H9 (cell line): Measurements from ENCODE around the gene SLC29A2. TPM values are rescaled to one million over a fixed set of nuclear protein-coding genes. Genes with fewer than 3 reads are reported as not detected.

ENCODE experiments used
- DNase-seq: peaks from one replicate; pipeline ENCODE4 v3.0.0-alpha.2; 2017
- H2AFZ ChIP-seq: one replicate; pipeline ENCODE4 v1.6.1; 2013; ENCODE audit warnings: mild to moderate bottlenecking, low read length, control low read depth, moderate library complexity
- H2AK5ac ChIP-seq: 2 replicates; pipeline ENCODE4 v1.6.1; 2013; ENCODE audit warnings: low read length, control low read depth, mixed read lengths; ENCODE audit not compliant: insufficient read length
- H2BK120ac ChIP-seq: one replicate; pipeline ENCODE4 v1.6.1; 2013; ENCODE audit warnings: low read depth, mild to moderate bottlenecking, low read length, control low read depth, inconsistent platforms; ENCODE audit not compliant: poor library complexity, severe bottlenecking
- H2BK12ac ChIP-seq: 2 replicates; pipeline ENCODE4 v1.6.1; 2013; ENCODE audit warnings: low read length, control low read depth, mixed read lengths, low read depth; ENCODE audit not compliant: insufficient read length
- H2BK15ac ChIP-seq: 2 replicates; pipeline ENCODE4 v1.6.1; 2013; ENCODE audit warnings: low read depth, low read length, control low read depth
- H2BK20ac ChIP-seq: one replicate; pipeline ENCODE4 v1.6.1; 2013; ENCODE audit warnings: low read depth, mild to moderate bottlenecking, low read length, control low read depth, inconsistent platforms; ENCODE audit not compliant: poor library complexity, severe bottlenecking
- H2BK5ac ChIP-seq: 2 replicates; pipeline ENCODE4 v1.6.1; 2013; ENCODE audit warnings: low read length, control low read depth, mixed read lengths; ENCODE audit not compliant: insufficient read length
- H3K14ac ChIP-seq: 2 replicates; pipeline ENCODE4 v1.6.1; 2013; ENCODE audit warnings: low read length, control low read depth; ENCODE audit not compliant: insufficient read depth
- H3K18ac ChIP-seq: 2 replicates; pipeline ENCODE4 v1.6.1; 2013; ENCODE audit warnings: low read depth, mild to moderate bottlenecking, mixed read lengths, low read length, control low read depth; ENCODE audit not compliant: insufficient read length
- H3K23ac ChIP-seq: 2 replicates; pipeline ENCODE4 v1.6.1; 2013; ENCODE audit warnings: low read length, control low read depth, mixed read lengths, low read depth; ENCODE audit not compliant: insufficient read length
- H3K23me2 ChIP-seq: 2 replicates; pipeline ENCODE4 v1.6.1; 2013; ENCODE audit warnings: low read depth, mild to moderate bottlenecking, mixed read lengths, low read length, control low read depth; ENCODE audit not compliant: insufficient read length, poor library complexity, severe bottlenecking
- H3K27ac ChIP-seq: 2 replicates; pipeline ENCODE4 v1.5.1; 2013; ENCODE audit warnings: low read length, control low read depth, mixed read lengths, low read depth; ENCODE audit not compliant: insufficient read length
- H3K27me3 ChIP-seq: 2 replicates; pipeline ENCODE4 v1.6.1; 2013; ENCODE audit warnings: low read length, control low read depth, inconsistent platforms; ENCODE audit not compliant: insufficient read depth
- H3K4ac ChIP-seq: 2 replicates; pipeline ENCODE4 v1.6.1; 2013; ENCODE audit warnings: low read depth, mild to moderate bottlenecking, control low read depth, inconsistent platforms, low read length, moderate library complexity
- H3K4me1 ChIP-seq: 2 replicates; pipeline ENCODE4 v1.6.1; 2013; ENCODE audit warnings: low read length, control low read depth, inconsistent platforms; ENCODE audit not compliant: insufficient read depth
- H3K4me2 ChIP-seq: 2 replicates; pipeline ENCODE4 v1.6.1; 2013; ENCODE audit warnings: low read length, control low read depth, mixed read lengths; ENCODE audit not compliant: insufficient read length, insufficient read depth
- H3K56ac ChIP-seq: 2 replicates; pipeline ENCODE4 v1.6.1; 2013; ENCODE audit warnings: low read depth, mild to moderate bottlenecking, mixed read lengths, low read length, control low read depth; ENCODE audit not compliant: insufficient read length
- H3K79me1 ChIP-seq: 2 replicates; pipeline ENCODE4 v1.6.1; 2013; ENCODE audit warnings: low read depth, mild to moderate bottlenecking, moderate library complexity, low read length, control low read depth, inconsistent platforms; ENCODE audit not compliant: insufficient read depth, poor library complexity, severe bottlenecking
- H3K79me2 ChIP-seq: 2 replicates; pipeline ENCODE4 v1.6.1; 2013; ENCODE audit warnings: low read length, control low read depth, inconsistent platforms; ENCODE audit not compliant: insufficient read depth
- H3K9ac ChIP-seq: 2 replicates; pipeline ENCODE4 v1.6.1; 2013; ENCODE audit warnings: low read length, control low read depth, mixed read lengths; ENCODE audit not compliant: insufficient read length; ENCODE audit errors: extremely low read depth
- H3K9me3 ChIP-seq: one replicate; pipeline ENCODE4 v1.6.1; 2013; ENCODE audit warnings: low read depth, low read length, inconsistent platforms; ENCODE audit not compliant: control insufficient read depth
- H3T11ph ChIP-seq: one replicate; pipeline ENCODE4 v1.6.1; 2013; ENCODE audit warnings: mild to moderate bottlenecking, low read length, control low read depth, inconsistent platforms
- H4K20me1 ChIP-seq: one replicate; pipeline ENCODE4 v1.6.1; 2013; ENCODE audit not compliant: control insufficient read depth, insufficient read length, insufficient read depth
- H4K5ac ChIP-seq: 2 replicates; pipeline ENCODE4 v1.6.1; 2013; ENCODE audit warnings: low read depth, mild to moderate bottlenecking, mixed read lengths, low read length, control low read depth; ENCODE audit not compliant: insufficient read length
- H4K8ac ChIP-seq: replicated peaks from 2 replicates; pipeline ENCODE4 v1.6.1; 2013; ENCODE audit warnings: low read length, control low read depth, mixed read lengths, low read depth; ENCODE audit not compliant: insufficient read length
- H4K91ac ChIP-seq: 2 replicates; pipeline ENCODE4 v1.6.1; 2013; ENCODE audit warnings: low read depth, mild to moderate bottlenecking, moderate library complexity, mixed read lengths, low read length, control low read depth; ENCODE audit not compliant: insufficient read length
- H3K27ac Mint-ChIP-seq, 3 experiments: 2 replicates in 2 of 3; 3 replicates in 1 of 3; pipeline ENCODE4 v1.8.0; 2020 to 2021; ENCODE audit warnings: mixed read lengths in 3 of 3, mild to moderate bottlenecking in 1 of 3, moderate library complexity in 1 of 3
- H3K27me3 Mint-ChIP-seq: 2 replicates; pipeline ENCODE4 v1.8.0; 2021; ENCODE audit warnings: low read depth, mild to moderate bottlenecking, moderate library complexity, mixed read lengths
- H3K36me3 Mint-ChIP-seq, 3 experiments: 2 replicates in 2 of 3; 3 replicates in 1 of 3; pipeline ENCODE4 v1.8.0; 2020 to 2021; ENCODE audit warnings: low read depth in 3 of 3, mixed read lengths in 3 of 3; ENCODE audit not compliant: insufficient read depth in 1 of 3
- H3K4me1 Mint-ChIP-seq, 2 experiments: 2 replicates each; pipeline ENCODE4 v1.8.0; 2020; ENCODE audit warnings: mixed read lengths in 2 of 2
- H3K4me3 Mint-ChIP-seq, 2 experiments: 2 replicates in 1 of 2; 3 replicates in 1 of 2; pipeline ENCODE4 v1.8.0; 2020 to 2021; ENCODE audit warnings: mild to moderate bottlenecking in 2 of 2, mixed read lengths in 2 of 2, moderate library complexity in 1 of 2
- H3K9me3 Mint-ChIP-seq, 2 experiments: 2 replicates in 1 of 2; 3 replicates in 1 of 2; pipeline ENCODE4 v1.8.0; 2020; ENCODE audit warnings: mild to moderate bottlenecking in 2 of 2, mixed read lengths in 2 of 2, moderate library complexity in 1 of 2
- WGBS: extraction: QIAGEN DNeasy Blood & Tissue Kit; methylation state at CpG from one replicate; pipeline ENCODE4 v1.1.7; 2013; ENCODE audit warnings: missing lambda C conversion rate, low lambda C conversion rate, mixed read lengths; ENCODE audit not compliant: insufficient read length; ENCODE audit errors: extremely low coverage; 5-methylcytosine and 5-hydroxymethylcytosine counted together
- total RNA-seq: library from RNA; stranded (reverse); gene quantifications from 2 replicates; pipeline ENCODE4 v1.2.1, GENCODE V29; 2021
- TF ChIP-seq, protein P1 (sequence below): fragments of 200-600 bp; sonication (generic); conservative IDR thresholded peaks from 3 replicates; pipeline ENCODE4 v1.8.0; 2021; ENCODE audit warnings: antibody characterized with exemption, mild to moderate bottlenecking

The SLC29A2 gene
- total RNA-seq, 1 experiment from 2014 or later, result 29.8 TPM

DNA sequence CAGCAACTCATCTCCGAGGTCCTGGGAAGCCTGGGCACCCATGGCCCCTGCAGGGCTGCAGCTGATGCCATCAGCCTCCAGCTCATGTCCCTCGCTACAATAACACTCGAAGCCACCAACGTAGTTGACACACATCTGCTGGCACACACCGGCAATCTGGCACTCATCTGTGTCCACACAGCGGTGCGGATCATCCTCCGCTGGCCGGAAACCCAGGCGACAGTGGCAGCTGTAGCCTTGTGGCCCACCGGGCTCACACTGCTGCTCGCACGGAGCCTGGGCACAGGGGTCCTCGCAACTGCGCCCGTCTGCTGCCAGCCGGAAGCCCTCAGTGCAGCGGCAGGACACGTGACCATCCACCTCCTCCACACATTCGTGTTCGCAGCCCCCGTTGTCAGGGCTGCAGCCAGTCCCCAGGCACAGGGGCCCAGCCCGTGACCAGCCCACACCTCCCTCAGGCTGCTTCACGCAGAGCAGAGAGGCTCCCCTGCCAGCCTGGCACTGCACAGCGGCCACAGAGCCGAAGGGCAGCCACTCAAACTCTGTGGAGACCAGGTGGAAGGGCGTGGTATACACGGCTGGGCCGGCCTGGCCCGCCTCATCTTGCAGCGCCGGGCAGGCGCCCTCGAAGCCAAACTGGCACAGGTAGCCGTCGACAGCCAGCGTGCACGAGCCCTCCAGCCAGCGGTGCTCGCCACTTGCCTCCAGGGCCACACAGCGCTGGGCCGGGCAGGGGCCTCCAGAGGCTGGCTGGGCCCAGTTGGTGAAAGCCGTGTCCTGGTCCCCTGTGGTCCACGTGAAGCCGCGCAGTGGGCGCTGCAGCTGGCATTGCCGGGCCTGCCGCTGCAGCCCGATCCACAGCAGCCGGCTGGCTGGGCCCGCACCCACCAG, 55.4 kb downstream of the SLC29A2 start:
- Histone ChIP-seq H3K4me1 (peaks cover 2% of the 10 kb centered on the region; the same call in 1 of the 2 replicates), H3K14ac (0 out of 2 replicates have a peak overlapping the region, but pooled peaks have one; percentile 4), H3K27ac (no peak overlapping the region), H2AK5ac (no peak overlapping the region), H3K23me2 (peaks cover 12% of the 10 kb centered on the region), H3T11ph (no peak overlapping the region), H4K91ac (peak overlapping the region; percentile 48), H3K4ac (no peak overlapping the region), H2BK12ac (no peak overlapping the region), H3K18ac (peak overlapping the region; percentile 17), H3K9ac (no peak overlapping the region), H2BK5ac (no peak overlapping the region), H3K27me3 (no peaks in the 10 kb centered on the region), H4K5ac (no peak overlapping the region), H3K79me2 (no peaks in the 10 kb centered on the region), H4K8ac (no peak overlapping the region), H3K56ac (no peak overlapping the region), H3K9me3 (no peaks in the 10 kb centered on the region), H2BK15ac (no peak overlapping the region), H3K4me2 (no peak overlapping the region), H3K23ac (no peak overlapping the region), H4K20me1 (no peaks in the 10 kb centered on the region), H2AFZ (no peak overlapping the region), H3K79me1 (no peaks in the 10 kb centered on the region), H2BK120ac (no peak overlapping the region), H2BK20ac (no peak overlapping the region)
- peaks cover 26 to 34% of the 10 kb centered on the region in 2 experiments for H3K4me1 Mint-ChIP-seq
- H3K9me3 Mint-ChIP-seq, result peaks cover 14 to 20% of the 10 kb centered on the region in 2 experiments
- H3K27ac Mint-ChIP-seq, result peak overlapping the region in 1 of 3 experiments; percentile 82; a peak in 1 of 7 replicates
- peaks cover 29% of the 10 kb centered on the region for H3K27me3 Mint-ChIP-seq
- DNase-seq, result no peak
- peaks cover 8 to 18% (median 16%) of the 10 kb centered on the region in 3 experiments for H3K36me3 Mint-ChIP-seq
- peak overlapping the region in 1 of 2 experiments; percentile 48; a peak in 1 of 5 replicates for H3K4me3 Mint-ChIP-seq
- no CpG with 5 or more reads among the region's 52 CpGs for WGBS
- TF ChIP-seq, protein P1, sequence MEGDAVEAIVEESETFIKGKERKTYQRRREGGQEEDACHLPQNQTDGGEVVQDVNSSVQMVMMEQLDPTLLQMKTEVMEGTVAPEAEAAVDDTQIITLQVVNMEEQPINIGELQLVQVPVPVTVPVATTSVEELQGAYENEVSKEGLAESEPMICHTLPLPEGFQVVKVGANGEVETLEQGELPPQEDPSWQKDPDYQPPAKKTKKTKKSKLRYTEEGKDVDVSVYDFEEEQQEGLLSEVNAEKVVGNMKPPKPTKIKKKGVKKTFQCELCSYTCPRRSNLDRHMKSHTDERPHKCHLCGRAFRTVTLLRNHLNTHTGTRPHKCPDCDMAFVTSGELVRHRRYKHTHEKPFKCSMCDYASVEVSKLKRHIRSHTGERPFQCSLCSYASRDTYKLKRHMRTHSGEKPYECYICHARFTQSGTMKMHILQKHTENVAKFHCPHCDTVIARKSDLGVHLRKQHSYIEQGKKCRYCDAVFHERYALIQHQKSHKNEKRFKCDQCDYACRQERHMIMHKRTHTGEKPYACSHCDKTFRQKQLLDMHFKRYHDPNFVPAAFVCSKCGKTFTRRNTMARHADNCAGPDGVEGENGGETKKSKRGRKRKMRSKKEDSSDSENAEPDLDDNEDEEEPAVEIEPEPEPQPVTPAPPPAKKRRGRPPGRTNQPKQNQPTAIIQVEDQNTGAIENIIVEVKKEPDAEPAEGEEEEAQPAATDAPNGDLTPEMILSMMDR, result no peak
